GM19023 (cell line): Measurements from ENCODE around the gene TBX4.

Experiments
- ATAC-seq: cut with Tn5 transposase; IDR thresholded peaks from one replicate; pipeline ENCODE4 v1.9.1; 2021; ENCODE audit warnings: mild to moderate bottlenecking, moderate library complexity; ENCODE audit not compliant: unreplicated experiment

TBX4 gene

DNA sequence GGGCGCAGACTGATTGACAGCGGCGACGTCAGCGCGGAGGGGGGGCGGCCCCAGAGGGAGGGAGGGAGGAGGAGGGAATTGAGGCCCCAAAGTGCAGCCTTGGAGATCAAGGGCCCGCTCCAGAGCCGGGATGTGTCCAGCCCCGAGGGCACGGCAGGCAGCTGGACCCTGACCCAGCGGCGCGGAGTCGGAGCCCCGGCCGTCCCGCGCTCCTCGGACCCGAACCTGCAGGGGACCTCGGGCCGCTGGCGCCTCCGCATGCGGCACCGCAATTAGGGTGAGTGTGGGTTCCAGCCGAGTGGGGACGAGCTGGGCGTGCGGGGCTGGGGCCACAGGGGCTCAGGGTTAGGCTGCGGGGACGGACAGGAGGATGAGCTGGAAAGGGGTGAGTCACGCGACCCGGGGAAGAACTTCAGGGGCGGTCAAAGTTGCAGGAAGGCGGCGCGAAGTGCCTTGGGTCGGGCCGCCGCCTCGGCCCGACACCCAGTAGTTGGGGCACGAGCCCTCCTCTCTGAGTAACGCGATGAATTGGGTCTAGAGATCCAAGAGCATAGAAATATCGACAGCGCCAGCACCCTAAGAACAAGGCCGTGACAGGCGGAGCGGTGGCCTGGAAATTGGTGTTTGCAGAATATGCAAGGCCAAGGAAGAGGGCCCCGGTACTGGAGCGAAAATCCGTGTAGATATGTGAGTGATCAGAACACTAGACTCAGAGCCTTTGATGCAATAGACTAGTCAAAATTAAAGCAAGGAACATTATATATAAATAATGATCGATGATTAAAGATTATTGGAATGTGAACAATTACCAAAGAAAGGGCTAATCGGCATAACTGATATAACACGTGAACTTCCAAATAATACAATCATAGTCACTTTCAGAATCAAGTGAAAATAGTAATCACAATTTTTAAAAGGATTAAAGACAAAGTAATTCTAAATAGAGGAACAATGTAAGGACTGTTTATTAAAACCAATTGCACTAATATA, at the start of gene TBX4:
Gene TBX4 (plus strand): TSS at position 122 of the 990 bp plus-strand sequence. CDS start 4,069 bp downstream, outside the sequence.
- no peak for ATAC-seq

DNA sequence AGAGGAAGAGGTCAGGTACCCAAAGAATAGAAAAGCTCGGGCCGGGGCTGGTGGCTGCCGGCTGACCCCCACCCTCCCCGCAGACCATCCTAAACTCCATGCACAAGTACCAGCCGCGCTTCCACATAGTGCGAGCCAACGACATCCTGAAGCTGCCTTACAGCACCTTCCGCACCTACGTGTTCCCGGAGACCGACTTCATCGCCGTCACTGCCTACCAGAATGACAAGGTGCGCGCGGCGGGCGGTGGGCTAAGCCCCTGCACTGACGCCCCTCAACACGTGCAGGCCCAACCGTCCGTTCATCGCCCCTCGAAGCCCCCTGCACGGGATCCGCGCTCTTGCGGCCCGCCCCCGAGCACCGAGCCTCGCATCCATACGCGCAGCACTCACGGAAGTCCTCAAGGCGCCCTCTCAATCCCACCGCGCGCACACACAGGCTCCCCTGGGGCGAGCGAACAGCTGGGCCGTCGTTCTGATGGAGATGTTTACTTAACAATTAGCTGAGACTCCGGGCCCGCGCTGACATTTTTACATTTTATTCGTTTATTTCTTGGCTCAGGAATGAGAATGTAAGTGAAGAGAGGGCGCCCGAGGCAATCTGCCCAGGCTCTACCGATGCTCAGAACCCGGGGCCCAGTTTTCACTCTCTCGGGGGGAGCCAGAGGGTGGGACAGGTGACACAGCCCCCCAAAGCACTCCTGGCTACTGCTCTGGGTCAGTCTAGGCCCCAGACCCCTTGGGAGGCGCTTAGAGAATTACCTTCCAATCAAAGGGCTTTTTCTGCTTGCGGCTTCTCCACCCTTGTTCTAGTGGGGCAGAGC, 49.0 kb upstream of the TBX4 start:
- no peak for ATAC-seq

GRCh38 chr17:61403801-61404662, 48.2 kb upstream of the TBX4 start:
- ATAC-seq: no peak

GRCh38 chr17:61404663-61404912, 47.6 kb upstream of the TBX4 start:
- ATAC-seq: no peak

GRCh38 chr17:61404913-61405685, 47.1 kb upstream of the TBX4 start:
- no peak for ATAC-seq

- no peak for ATAC-seq
These were observed 46.3 kb upstream of the TBX4 start for GRCh38 chr17:61405686-61406536.

DNA sequence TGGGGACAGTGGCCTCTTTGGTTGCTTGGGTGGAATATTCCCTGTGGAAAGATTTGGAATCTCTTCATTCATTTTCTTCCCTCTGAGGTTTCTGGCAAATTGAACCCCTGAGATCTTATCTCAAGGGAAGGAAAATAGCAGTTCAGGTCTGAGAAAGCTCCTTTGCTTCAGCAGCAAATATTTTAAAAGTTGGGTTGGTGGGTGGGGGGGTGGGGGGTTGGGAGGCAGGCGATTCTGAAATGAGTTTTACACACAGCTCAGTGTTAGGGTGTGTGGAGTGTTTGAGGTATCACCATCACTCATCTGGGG, 45.7 kb upstream of the TBX4 start:
- no peak for ATAC-seq

DNA sequence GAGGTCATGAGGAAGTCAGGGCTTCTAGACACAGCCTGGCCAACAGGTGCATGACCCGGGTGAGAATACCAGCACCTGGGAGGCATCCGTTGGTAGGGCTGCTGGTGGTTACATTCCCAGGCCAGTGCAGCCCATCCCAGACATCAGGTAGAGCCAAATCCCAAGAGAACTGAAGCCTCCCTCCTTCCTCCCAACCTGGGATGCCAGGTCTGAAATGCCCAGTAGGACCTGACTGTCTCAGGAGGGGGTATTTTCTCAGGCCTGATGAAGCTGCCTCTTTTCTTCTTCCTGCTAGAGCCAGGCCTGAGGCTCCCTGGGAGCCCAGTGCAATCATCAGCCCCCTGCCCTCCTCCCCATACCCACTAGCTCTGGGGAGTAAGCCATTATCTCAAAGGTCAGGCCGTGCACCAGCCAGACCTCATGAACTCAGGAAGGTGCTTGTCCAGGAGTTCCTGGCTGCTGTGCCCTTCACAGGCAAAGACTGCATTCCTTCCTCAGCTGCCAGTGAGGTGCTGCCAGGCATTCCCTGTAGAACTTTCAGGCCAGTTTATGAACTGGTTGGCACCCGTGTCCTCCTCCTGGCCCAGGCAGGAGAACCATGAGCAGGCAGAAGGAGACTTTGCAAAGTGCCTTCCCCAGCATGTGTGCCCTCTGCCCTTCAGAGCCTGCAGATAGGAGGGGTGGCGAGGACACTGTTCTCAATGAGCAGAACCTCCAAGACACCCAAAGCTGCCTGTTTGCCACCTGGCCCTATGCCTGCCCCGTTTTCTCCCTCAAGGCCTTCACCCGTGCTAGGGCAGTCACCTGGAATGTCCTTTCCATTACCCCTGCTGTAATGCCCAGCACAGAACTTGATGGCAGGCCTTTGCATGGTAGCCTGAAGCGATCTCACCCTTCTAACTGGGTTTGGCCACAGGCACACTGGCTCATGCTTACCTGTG, 45.0 kb upstream of the TBX4 start:
- ATAC-seq: no peak

DNA sequence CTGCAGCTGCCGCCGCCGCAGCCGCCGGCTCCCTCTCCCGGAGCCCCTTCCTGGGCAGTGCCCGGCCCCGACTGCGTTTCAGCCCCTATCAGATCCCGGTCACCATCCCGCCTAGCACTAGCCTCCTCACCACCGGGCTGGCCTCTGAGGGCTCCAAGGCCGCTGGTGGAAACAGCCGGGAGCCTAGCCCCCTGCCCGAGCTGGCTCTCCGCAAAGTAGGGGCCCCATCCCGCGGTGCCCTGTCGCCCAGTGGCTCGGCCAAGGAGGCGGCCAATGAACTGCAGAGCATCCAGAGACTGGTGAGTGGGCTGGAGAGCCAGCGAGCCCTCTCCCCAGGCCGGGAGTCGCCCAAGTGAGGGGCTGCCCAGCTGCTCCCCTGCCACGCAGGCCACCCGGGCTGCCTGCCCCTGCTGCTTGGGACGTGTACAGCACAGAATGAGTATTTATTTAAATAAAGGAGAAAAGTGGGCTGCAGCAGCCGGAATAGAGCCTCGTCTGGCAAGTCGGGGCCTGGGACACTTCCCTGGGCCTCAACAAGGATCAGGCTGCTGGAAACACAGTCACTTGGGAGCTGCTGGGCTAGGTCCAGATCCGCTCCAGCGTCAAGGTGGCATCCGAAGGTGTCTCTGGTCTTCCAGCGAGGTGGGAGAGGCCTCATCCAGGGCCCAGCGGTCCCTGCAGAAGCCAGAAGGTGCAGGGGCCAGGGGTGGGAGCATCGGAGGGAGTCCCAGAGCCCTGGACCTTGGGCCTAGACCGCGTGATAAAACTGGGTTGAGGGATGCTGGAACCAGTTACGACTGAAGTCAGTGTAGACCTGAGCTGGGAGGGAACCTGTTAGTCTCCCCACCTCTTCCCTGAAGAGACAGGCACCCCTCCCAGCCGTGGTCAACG, 43.8 kb upstream of the TBX4 start:
- ATAC-seq: no peak

DNA sequence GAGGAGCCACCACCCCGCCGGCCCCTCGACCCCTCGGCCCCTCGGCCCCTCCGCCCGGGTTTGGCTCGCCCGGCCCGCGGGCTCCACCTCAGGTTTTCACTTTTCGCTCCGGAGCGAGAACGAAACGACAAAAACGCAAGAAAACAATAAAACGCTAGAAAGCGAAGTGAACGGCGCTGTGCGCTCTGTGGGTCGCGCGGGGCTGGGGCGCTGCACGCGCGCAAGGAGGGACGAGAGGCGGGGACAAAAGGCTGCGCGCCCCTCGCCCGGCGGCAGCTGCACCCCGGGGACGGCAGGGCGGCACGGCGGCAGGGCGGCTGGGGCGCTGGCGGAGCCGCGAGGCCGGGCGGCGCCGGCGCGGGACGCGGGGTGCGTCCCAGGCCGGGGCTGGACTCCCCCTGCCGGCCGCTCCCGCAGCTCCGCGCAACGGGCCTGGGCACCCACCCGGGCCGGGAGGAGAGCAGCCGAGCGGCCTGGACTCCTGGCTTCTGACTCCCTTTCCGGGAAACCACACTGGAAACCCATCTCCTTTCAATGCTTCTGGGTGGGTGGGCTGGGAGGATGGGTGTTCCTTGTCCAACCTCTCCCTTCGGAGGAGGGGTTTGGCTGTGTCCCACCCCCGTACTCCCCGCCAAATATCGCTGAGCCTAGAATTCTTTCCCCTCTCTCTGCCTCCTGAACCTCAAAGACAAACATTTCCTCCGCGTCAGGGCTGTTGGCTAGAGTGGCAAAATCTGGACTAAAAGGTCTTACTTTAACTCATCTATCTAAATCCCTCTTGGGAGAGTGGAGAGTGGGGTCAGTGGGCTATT, 42.7 kb upstream of the TBX4 start:
- no peak for ATAC-seq

DNA sequence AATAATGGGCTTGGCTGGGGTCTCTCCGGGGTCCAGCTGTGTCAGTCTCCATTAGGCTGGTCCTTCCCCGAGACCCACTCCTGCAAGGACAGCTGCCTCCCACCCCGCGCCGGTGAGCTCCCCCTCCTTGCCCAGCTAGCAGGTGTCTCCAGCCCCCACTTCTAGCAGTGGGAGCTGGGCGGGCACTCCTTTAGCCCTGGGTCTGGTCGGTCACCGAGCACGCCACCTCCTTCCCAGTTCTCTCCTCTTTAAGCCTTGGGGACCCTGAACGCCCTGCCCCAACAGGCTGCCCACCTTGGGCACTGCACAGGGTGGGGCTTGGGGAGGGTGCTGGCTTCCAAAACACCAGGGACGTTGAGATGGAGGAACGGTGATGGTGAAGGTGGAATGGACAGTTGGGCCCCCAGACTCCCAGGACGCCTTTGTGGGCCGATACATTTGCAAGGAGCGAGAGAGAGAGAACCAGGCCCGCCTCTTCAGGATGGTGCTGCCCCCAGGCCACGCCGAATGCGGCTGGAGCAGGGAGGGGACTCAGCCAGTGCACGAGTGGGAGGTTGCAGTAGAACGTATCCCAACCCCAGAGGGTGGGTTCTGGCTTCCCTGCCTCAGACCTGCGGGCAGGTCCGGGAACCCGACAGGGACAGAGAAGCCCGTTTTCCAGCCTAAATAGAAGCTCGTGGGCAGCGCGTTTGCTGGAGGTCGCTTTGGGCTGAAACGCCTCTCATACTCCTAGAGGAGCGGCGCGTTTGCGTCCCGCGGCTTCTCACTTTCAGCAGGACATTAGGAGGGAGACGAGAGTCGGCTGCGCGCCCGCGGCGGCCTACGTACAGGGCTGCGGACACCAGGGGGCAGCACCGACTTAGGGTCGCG, 41.8 kb upstream of the TBX4 start:
- ATAC-seq: no peak

DNA sequence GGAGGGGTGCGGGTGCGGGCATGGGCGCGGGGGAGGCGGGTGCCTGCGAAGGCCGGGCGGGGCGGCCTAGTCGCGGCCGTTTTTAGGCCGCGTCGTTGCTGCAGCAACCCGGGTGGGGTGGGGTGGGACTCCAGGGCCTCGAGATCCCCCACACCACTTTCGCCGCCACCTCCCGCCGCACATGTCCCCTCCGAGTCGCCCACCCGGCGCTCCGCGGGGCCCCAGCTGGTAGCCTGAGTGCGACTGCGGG, 41.3 kb upstream of the TBX4 start:
- ATAC-seq: no peak

DNA sequence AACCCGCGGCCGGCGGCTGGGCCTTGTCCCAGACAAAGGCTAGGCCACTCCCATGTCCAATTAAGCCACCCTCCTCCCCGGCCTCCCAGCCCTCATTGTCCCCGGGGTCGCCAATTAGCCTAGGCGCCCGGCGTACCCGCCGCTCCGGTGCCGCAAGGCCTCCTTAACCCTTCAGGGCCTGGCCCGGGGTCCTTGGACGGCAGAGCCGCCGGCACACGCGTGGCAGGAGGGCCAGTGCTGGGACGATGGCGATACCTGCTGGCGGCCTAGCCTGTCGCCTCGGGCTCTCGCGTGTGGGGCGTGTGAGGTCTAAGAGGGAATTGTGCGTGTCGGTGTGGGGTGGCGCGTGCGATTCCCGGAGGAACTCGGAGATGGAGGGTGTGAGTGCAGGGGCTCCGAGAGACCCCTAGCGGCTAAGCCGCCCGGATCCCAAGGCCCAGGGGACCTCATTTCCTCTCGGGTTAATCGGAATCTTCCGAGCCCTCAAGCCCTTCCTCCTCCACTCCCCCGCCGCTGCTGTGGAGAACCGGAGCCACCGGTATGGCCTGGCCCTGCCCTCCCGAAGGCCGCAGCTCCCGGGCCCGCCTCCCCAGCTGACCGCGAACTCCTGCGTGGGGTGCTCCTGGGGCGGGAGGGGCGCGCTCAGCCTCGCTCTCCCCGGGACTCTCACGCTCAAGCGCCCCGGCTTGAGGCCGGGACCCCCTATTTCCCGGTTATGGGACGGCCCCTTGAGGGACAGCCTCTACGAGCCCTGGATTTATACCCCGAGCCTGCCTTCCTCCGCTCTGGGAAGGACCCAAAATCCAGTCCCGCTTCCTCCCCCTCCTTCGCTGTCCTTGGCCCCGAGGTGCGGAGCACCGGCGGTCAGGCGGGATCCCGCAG, 40.7 kb upstream of the TBX4 start:
- ATAC-seq: peak; percentile 3

- peak; percentile 56 for ATAC-seq
These were observed 39.9 kb upstream of the TBX4 start for GRCh38 chr17:61412143-61412859.
